KMS-11 (cell line): ENCODE results near the gene SDC3.

ENCODE experiments used
- H2AFZ ChIP-seq: fragments of 200-600 bp; sonication (generic); 2 replicates; pipeline ENCODE4 v1.6.1; 2016; ENCODE audit warnings: antibody characterized with exemption, mixed run types, low read depth
- H3K27ac ChIP-seq: fragments of 200-600 bp; sonication (generic); 2 replicates; pipeline ENCODE4 v1.6.1; 2016; ENCODE audit warnings: mild to moderate bottlenecking, mixed run types
- H3K27me3 ChIP-seq: fragments of 200-600 bp; sonication (generic); 2 replicates; pipeline ENCODE4 v1.6.1; 2017; ENCODE audit warnings: mild to moderate bottlenecking, low read depth, mixed run types, moderate library complexity; ENCODE audit not compliant: insufficient read depth
- H3K36me3 ChIP-seq: fragments of 200-600 bp; sonication (generic); 2 replicates; pipeline ENCODE4 v1.6.1; 2017; ENCODE audit warnings: mild to moderate bottlenecking, mixed run types; ENCODE audit not compliant: insufficient read depth
- H3K4me1 ChIP-seq: fragments of 200-600 bp; sonication (generic); 2 replicates; pipeline ENCODE4 v1.6.1; 2016; ENCODE audit warnings: mild to moderate bottlenecking, low read depth, mixed run types; ENCODE audit not compliant: poor library complexity, severe bottlenecking
- H3K4me2 ChIP-seq: fragments of 200-600 bp; sonication (generic); 2 replicates; pipeline ENCODE4 v1.7.0; 2016; ENCODE audit warnings: mild to moderate bottlenecking, mixed run types
- H3K4me3 ChIP-seq: fragments of 200-600 bp; sonication (generic); IDR thresholded peaks from 2 replicates; pipeline ENCODE4 v1.6.1; 2017; ENCODE audit warnings: low read depth, low read length, mixed read lengths; ENCODE audit not compliant: insufficient read depth
- H3K79me2 ChIP-seq: fragments of 200-600 bp; sonication (generic); 2 replicates; pipeline ENCODE4 v1.6.1; 2016; ENCODE audit warnings: low read depth, mixed run types; ENCODE audit not compliant: insufficient read depth
- H3K9ac ChIP-seq: fragments of 200-600 bp; sonication (generic); 2 replicates; pipeline ENCODE4 v1.6.1; 2016; ENCODE audit warnings: mild to moderate bottlenecking, mixed run types
- H4K20me1 ChIP-seq: fragments of 200-600 bp; sonication (generic); 2 replicates; pipeline ENCODE4 v1.6.1; 2016; ENCODE audit warnings: mild to moderate bottlenecking, mixed run types; ENCODE audit not compliant: insufficient read depth
- CTCF ChIP-seq: fragments of 200-600 bp; sonication (generic); conservative IDR thresholded peaks from 2 replicates; pipeline ENCODE4 v1.6.1; 2017; ENCODE audit warnings: low read depth, mild to moderate bottlenecking, antibody characterized with exemption, low read length, moderate library complexity, mixed read lengths

Gene SDC3

GRCh38 chr1:30875197-30875596 is 33.4 kb downstream of the SDC3 start:
- H3K4me1 ChIP-seq, result no peaks in the 10 kb centered on the region
- H2AFZ ChIP-seq, result no peak overlapping the region
- no peaks in the 10 kb centered on the region for H3K79me2 ChIP-seq
- no peak overlapping the region for H3K27ac ChIP-seq
- H3K4me2 ChIP-seq, result no peak overlapping the region
- no peak for TF ChIP-seq CTCF
- peaks cover 42% of the 10 kb centered on the region; the same call in 1 of the 2 replicates for H3K27me3 ChIP-seq
- no peak overlapping the region for H3K9ac ChIP-seq
- H3K4me3 ChIP-seq, result no peak overlapping the region
- H4K20me1 ChIP-seq, result no peaks in the 10 kb centered on the region
- no peaks in the 10 kb centered on the region for H3K36me3 ChIP-seq

- Histone ChIP-seq H3K79me2 (no peaks in the 10 kb centered on the region), H3K4me3 (no peak overlapping the region), H3K27ac (no peak overlapping the region), H4K20me1 (no peaks in the 10 kb centered on the region), H3K4me1 (peaks cover 4% of the 10 kb centered on the region), H2AFZ (no peak overlapping the region), H3K9ac (no peak overlapping the region), H3K36me3 (no peaks in the 10 kb centered on the region), H3K4me2 (no peak overlapping the region), H3K27me3 (peaks cover 35% of the 10 kb centered on the region; the same call in 1 of the 2 replicates)
- no peak for TF ChIP-seq CTCF
Measured at GRCh38 chr1:30874176-30874575, 34.4 kb downstream of the SDC3 start.

GRCh38 chr1:30872948-30873263 is 35.7 kb downstream of the SDC3 start:
- H3K4me2 ChIP-seq, result no peak overlapping the region

GRCh38 chr1:30872033-30872947 is 36.3 kb downstream of the SDC3 start:
- no peak overlapping the region for H3K27ac ChIP-seq
- no peaks in the 10 kb centered on the region for H4K20me1 ChIP-seq
- H3K4me2 ChIP-seq, result no peak overlapping the region

More at GRCh38 chr1:30872948-30873263, 35.7 kb downstream of the SDC3 start:
- peaks cover 11% of the 10 kb centered on the region for H3K4me1 ChIP-seq
- H3K4me3 ChIP-seq, result no peak overlapping the region
- peaks cover 39% of the 10 kb centered on the region for H3K27me3 ChIP-seq
- no peak overlapping the region for H3K27ac ChIP-seq
- no peaks in the 10 kb centered on the region for H3K79me2 ChIP-seq
- H3K36me3 ChIP-seq, result no peaks in the 10 kb centered on the region
- no peak overlapping the region for H2AFZ ChIP-seq
- no peaks in the 10 kb centered on the region for H4K20me1 ChIP-seq
- no peak for TF ChIP-seq CTCF
- no peak overlapping the region for H3K9ac ChIP-seq

More at GRCh38 chr1:30872033-30872947, 36.3 kb downstream of the SDC3 start:
- no peaks in the 10 kb centered on the region for H3K79me2 ChIP-seq
- no peaks in the 10 kb centered on the region for H3K36me3 ChIP-seq
- TF ChIP-seq CTCF, result no peak
- H3K4me1 ChIP-seq, result peaks cover 11% of the 10 kb centered on the region
- H3K4me3 ChIP-seq, result no peak overlapping the region
- no peak overlapping the region for H2AFZ ChIP-seq
- H3K9ac ChIP-seq, result no peak overlapping the region
- H3K27me3 ChIP-seq, result peaks cover 39% of the 10 kb centered on the region
